H9 (cell line): ENCODE data around the gene ZNF784. TPM values are rescaled to one million over a fixed set of nuclear protein-coding genes. Genes with fewer than 3 reads are reported as not detected.

Experiments used
- DNase-seq: peaks from one replicate; pipeline ENCODE4 v3.0.0-alpha.2; 2017
- H2AFZ ChIP-seq: one replicate; pipeline ENCODE4 v1.6.1; 2013; ENCODE audit warnings: mild to moderate bottlenecking, low read length, control low read depth, moderate library complexity
- H2AK5ac ChIP-seq: 2 replicates; pipeline ENCODE4 v1.6.1; 2013; ENCODE audit warnings: low read length, control low read depth, mixed read lengths; ENCODE audit not compliant: insufficient read length
- H2BK120ac ChIP-seq: one replicate; pipeline ENCODE4 v1.6.1; 2013; ENCODE audit warnings: low read depth, mild to moderate bottlenecking, low read length, control low read depth, inconsistent platforms; ENCODE audit not compliant: poor library complexity, severe bottlenecking
- H2BK12ac ChIP-seq: 2 replicates; pipeline ENCODE4 v1.6.1; 2013; ENCODE audit warnings: low read length, control low read depth, mixed read lengths, low read depth; ENCODE audit not compliant: insufficient read length
- H2BK15ac ChIP-seq: 2 replicates; pipeline ENCODE4 v1.6.1; 2013; ENCODE audit warnings: low read depth, low read length, control low read depth
- H2BK20ac ChIP-seq: one replicate; pipeline ENCODE4 v1.6.1; 2013; ENCODE audit warnings: low read depth, mild to moderate bottlenecking, low read length, control low read depth, inconsistent platforms; ENCODE audit not compliant: poor library complexity, severe bottlenecking
- H2BK5ac ChIP-seq: 2 replicates; pipeline ENCODE4 v1.6.1; 2013; ENCODE audit warnings: low read length, control low read depth, mixed read lengths; ENCODE audit not compliant: insufficient read length
- H3K14ac ChIP-seq: 2 replicates; pipeline ENCODE4 v1.6.1; 2013; ENCODE audit warnings: low read length, control low read depth; ENCODE audit not compliant: insufficient read depth
- H3K18ac ChIP-seq: 2 replicates; pipeline ENCODE4 v1.6.1; 2013; ENCODE audit warnings: low read depth, mild to moderate bottlenecking, mixed read lengths, low read length, control low read depth; ENCODE audit not compliant: insufficient read length
- H3K23ac ChIP-seq: 2 replicates; pipeline ENCODE4 v1.6.1; 2013; ENCODE audit warnings: low read length, control low read depth, mixed read lengths, low read depth; ENCODE audit not compliant: insufficient read length
- H3K23me2 ChIP-seq: 2 replicates; pipeline ENCODE4 v1.6.1; 2013; ENCODE audit warnings: low read depth, mild to moderate bottlenecking, mixed read lengths, low read length, control low read depth; ENCODE audit not compliant: insufficient read length, poor library complexity, severe bottlenecking
- H3K27ac ChIP-seq: 2 replicates; pipeline ENCODE4 v1.5.1; 2013; ENCODE audit warnings: low read length, control low read depth, mixed read lengths, low read depth; ENCODE audit not compliant: insufficient read length
- H3K27me3 ChIP-seq: 2 replicates; pipeline ENCODE4 v1.6.1; 2013; ENCODE audit warnings: low read length, control low read depth, inconsistent platforms; ENCODE audit not compliant: insufficient read depth
- H3K4ac ChIP-seq: 2 replicates; pipeline ENCODE4 v1.6.1; 2013; ENCODE audit warnings: low read depth, mild to moderate bottlenecking, control low read depth, inconsistent platforms, low read length, moderate library complexity
- H3K4me1 ChIP-seq: 2 replicates; pipeline ENCODE4 v1.6.1; 2013; ENCODE audit warnings: low read length, control low read depth, inconsistent platforms; ENCODE audit not compliant: insufficient read depth
- H3K4me2 ChIP-seq: 2 replicates; pipeline ENCODE4 v1.6.1; 2013; ENCODE audit warnings: low read length, control low read depth, mixed read lengths; ENCODE audit not compliant: insufficient read length, insufficient read depth
- H3K56ac ChIP-seq: 2 replicates; pipeline ENCODE4 v1.6.1; 2013; ENCODE audit warnings: low read depth, mild to moderate bottlenecking, mixed read lengths, low read length, control low read depth; ENCODE audit not compliant: insufficient read length
- H3K79me1 ChIP-seq: 2 replicates; pipeline ENCODE4 v1.6.1; 2013; ENCODE audit warnings: low read depth, mild to moderate bottlenecking, moderate library complexity, low read length, control low read depth, inconsistent platforms; ENCODE audit not compliant: insufficient read depth, poor library complexity, severe bottlenecking
- H3K79me2 ChIP-seq: 2 replicates; pipeline ENCODE4 v1.6.1; 2013; ENCODE audit warnings: low read length, control low read depth, inconsistent platforms; ENCODE audit not compliant: insufficient read depth
- H3K9ac ChIP-seq: 2 replicates; pipeline ENCODE4 v1.6.1; 2013; ENCODE audit warnings: low read length, control low read depth, mixed read lengths; ENCODE audit not compliant: insufficient read length; ENCODE audit errors: extremely low read depth
- H3K9me3 ChIP-seq: one replicate; pipeline ENCODE4 v1.6.1; 2013; ENCODE audit warnings: low read depth, low read length, inconsistent platforms; ENCODE audit not compliant: control insufficient read depth
- H3T11ph ChIP-seq: one replicate; pipeline ENCODE4 v1.6.1; 2013; ENCODE audit warnings: mild to moderate bottlenecking, low read length, control low read depth, inconsistent platforms
- H4K20me1 ChIP-seq: one replicate; pipeline ENCODE4 v1.6.1; 2013; ENCODE audit not compliant: control insufficient read depth, insufficient read length, insufficient read depth
- H4K5ac ChIP-seq: 2 replicates; pipeline ENCODE4 v1.6.1; 2013; ENCODE audit warnings: low read depth, mild to moderate bottlenecking, mixed read lengths, low read length, control low read depth; ENCODE audit not compliant: insufficient read length
- H4K8ac ChIP-seq: replicated peaks from 2 replicates; pipeline ENCODE4 v1.6.1; 2013; ENCODE audit warnings: low read length, control low read depth, mixed read lengths, low read depth; ENCODE audit not compliant: insufficient read length
- H4K91ac ChIP-seq: 2 replicates; pipeline ENCODE4 v1.6.1; 2013; ENCODE audit warnings: low read depth, mild to moderate bottlenecking, moderate library complexity, mixed read lengths, low read length, control low read depth; ENCODE audit not compliant: insufficient read length
- H3K27ac Mint-ChIP-seq, 3 experiments: 2 replicates in 2 of 3; 3 replicates in 1 of 3; pipeline ENCODE4 v1.8.0; 2020 to 2021; ENCODE audit warnings: mixed read lengths in 3 of 3, mild to moderate bottlenecking in 1 of 3, moderate library complexity in 1 of 3
- H3K27me3 Mint-ChIP-seq: 2 replicates; pipeline ENCODE4 v1.8.0; 2021; ENCODE audit warnings: low read depth, mild to moderate bottlenecking, moderate library complexity, mixed read lengths
- H3K36me3 Mint-ChIP-seq, 3 experiments: 2 replicates in 2 of 3; 3 replicates in 1 of 3; pipeline ENCODE4 v1.8.0; 2020 to 2021; ENCODE audit warnings: low read depth in 3 of 3, mixed read lengths in 3 of 3; ENCODE audit not compliant: insufficient read depth in 1 of 3
- H3K4me1 Mint-ChIP-seq, 2 experiments: 2 replicates each; pipeline ENCODE4 v1.8.0; 2020; ENCODE audit warnings: mixed read lengths in 2 of 2
- H3K4me3 Mint-ChIP-seq, 2 experiments: 2 replicates in 1 of 2; 3 replicates in 1 of 2; pipeline ENCODE4 v1.8.0; 2020 to 2021; ENCODE audit warnings: mild to moderate bottlenecking in 2 of 2, mixed read lengths in 2 of 2, moderate library complexity in 1 of 2
- H3K9me3 Mint-ChIP-seq, 2 experiments: 2 replicates in 1 of 2; 3 replicates in 1 of 2; pipeline ENCODE4 v1.8.0; 2020; ENCODE audit warnings: mild to moderate bottlenecking in 2 of 2, mixed read lengths in 2 of 2, moderate library complexity in 1 of 2
- CTCF ChIP-seq: fragments of 200-600 bp; sonication (generic); conservative IDR thresholded peaks from 3 replicates; pipeline ENCODE4 v1.8.0; 2021; ENCODE audit warnings: antibody characterized with exemption, mild to moderate bottlenecking
- WGBS: extraction: QIAGEN DNeasy Blood & Tissue Kit; methylation state at CpG from one replicate; pipeline ENCODE4 v1.1.7; 2013; ENCODE audit warnings: missing lambda C conversion rate, low lambda C conversion rate, mixed read lengths; ENCODE audit not compliant: insufficient read length; ENCODE audit errors: extremely low coverage; 5-methylcytosine and 5-hydroxymethylcytosine counted together
- total RNA-seq: library from RNA; stranded (reverse); gene quantifications from 2 replicates; pipeline ENCODE4 v1.2.1, GENCODE V29; 2021

ZNF784 gene
- total RNA-seq, 1 experiment from 2014 or later: 10.7 TPM

GRCh38 chr19:55640043-55640576, 15.7 kb upstream of the ZNF784 start:
- H2BK20ac ChIP-seq: no peak overlapping the region

More at GRCh38 chr19:55640043-55640576, 15.7 kb upstream of the ZNF784 start:
- H2BK15ac ChIP-seq: no peak overlapping the region
- Mint-ChIP-seq H3K27ac (peak overlapping the region; percentile 47 to 94 (median 90); a peak in 4 of 7 replicates), H3K4me1 (peaks cover 30 to 46% of the 10 kb centered on the region in 2 experiments), H3K27me3 (peaks cover 3% of the 10 kb centered on the region; the same call in 1 of the 2 replicates), H3K9me3 (peaks cover 0 to 4% of the 10 kb centered on the region in 2 experiments; a peak in 3 of 5 replicates), H3K4me3 (peak overlapping the region; percentile 80 to 97), H3K36me3 (peaks cover 17 to 24% (median 23%) of the 10 kb centered on the region in 3 experiments; a peak in 6 of 7 replicates)
- H3K9ac ChIP-seq: no peak overlapping the region
- no peak overlapping the region for H4K8ac ChIP-seq
- TF ChIP-seq CTCF: no peak; the same call in 2 of the 3 replicates
- no peak overlapping the region for H2AFZ ChIP-seq
- peak; percentile 80 for DNase-seq
- no peak overlapping the region for H3K56ac ChIP-seq
- no peak overlapping the region for H2AK5ac ChIP-seq
- H3K14ac ChIP-seq: no peak overlapping the region
- H3K27ac ChIP-seq: no peak overlapping the region
- H3K23me2 ChIP-seq: peaks cover 36% of the 10 kb centered on the region
- H3K23ac ChIP-seq: no peak overlapping the region
- WGBS: no CpG with 5 or more reads among the region's 38 CpGs
- H3T11ph ChIP-seq: no peak overlapping the region
- no peak overlapping the region for H2BK120ac ChIP-seq
- peaks cover 15% of the 10 kb centered on the region; the same call in 1 of the 2 replicates for H3K79me2 ChIP-seq
- no peak overlapping the region for H3K18ac ChIP-seq
- H3K27me3 ChIP-seq: no peaks in the 10 kb centered on the region
- no peak overlapping the region for H2BK12ac ChIP-seq
- no peak overlapping the region for H4K5ac ChIP-seq
- no peak overlapping the region for H2BK5ac ChIP-seq
- no peak overlapping the region for H3K4ac ChIP-seq
- H3K4me2 ChIP-seq: peak overlapping the region; percentile 58
- 0 out of 2 replicates have a peak, but pooled peaks cover 2% of the 10 kb centered on the region for H3K4me1 ChIP-seq
- no peaks in the 10 kb centered on the region for H3K9me3 ChIP-seq
- H3K79me1 ChIP-seq: peaks cover 9% of the 10 kb centered on the region
- H4K91ac ChIP-seq: no peak overlapping the region
- H4K20me1 ChIP-seq: no peaks in the 10 kb centered on the region
